Astrocyte (in vitro differentiated cells and primary cell): ENCODE data around the gene PRKCE. TPM values are rescaled to one million over a fixed set of nuclear protein-coding genes. Genes with fewer than 3 reads are reported as not detected.

Experiments
- DNase-seq: peaks from one replicate; pipeline ENCODE4 v3.0.0-alpha.2; 2010; ENCODE audit warnings: low read depth
- FAIRE-seq: peaks from 2 replicates; lab custom pipeline; 2011; peaks lifted over from hg19 to GRCh38; lab: Jason Lieb, UNC
- H2AFZ ChIP-seq: 2 replicates; pipeline ENCODE4 v1.6.0; 2012; ENCODE audit warnings: low read depth, low read length, inconsistent platforms
- H3K27ac ChIP-seq: 2 replicates; pipeline ENCODE4 v1.5.1; 2011; ENCODE audit warnings: low read depth, low read length, inconsistent platforms
- H3K27me3 ChIP-seq: 2 replicates; pipeline ENCODE4 v1.6.0; 2011; ENCODE audit warnings: low read length, inconsistent platforms; ENCODE audit not compliant: insufficient read depth
- H3K36me3 ChIP-seq: 2 replicates; pipeline ENCODE4 v1.5.1; 2011; ENCODE audit warnings: low read length, inconsistent platforms; ENCODE audit not compliant: insufficient read depth
- H3K4me1 ChIP-seq: 2 replicates; pipeline ENCODE4 v1.5.1; 2011; ENCODE audit warnings: low read length, inconsistent platforms; ENCODE audit not compliant: insufficient read depth
- H3K4me2 ChIP-seq: 2 replicates; pipeline ENCODE4 v1.6.0; 2012; ENCODE audit warnings: low read length, inconsistent platforms
- H3K4me3 ChIP-seq: 2 replicates; pipeline ENCODE4 v1.5.1; 2011; ENCODE audit warnings: low read depth, mild to moderate bottlenecking, low read length, inconsistent platforms; ENCODE audit not compliant: insufficient read depth
- H3K79me2 ChIP-seq: 2 replicates; pipeline ENCODE4 v1.6.0; 2012; ENCODE audit warnings: mild to moderate bottlenecking, low read length, inconsistent platforms; ENCODE audit not compliant: insufficient read depth
- H3K9ac ChIP-seq: 2 replicates; pipeline ENCODE4 v1.6.0; 2012; ENCODE audit warnings: mild to moderate bottlenecking, low read length, inconsistent platforms
- H3K9me3 ChIP-seq: 2 replicates; pipeline ENCODE4 v1.5.1; 2012; ENCODE audit warnings: low read depth, mild to moderate bottlenecking, low read length, inconsistent platforms; ENCODE audit not compliant: insufficient read depth
- H4K20me1 ChIP-seq: 2 replicates; pipeline ENCODE4 v1.6.0; 2012; ENCODE audit warnings: low read length, inconsistent platforms; ENCODE audit not compliant: insufficient read depth
- H3K27ac Mint-ChIP-seq: one replicate; pipeline ENCODE4 v1.8.0; 2021; ENCODE audit warnings: mild to moderate bottlenecking, mixed read lengths; ENCODE audit not compliant: unreplicated experiment
- H3K27me3 Mint-ChIP-seq: one replicate; pipeline ENCODE4 v1.8.0; 2021; ENCODE audit warnings: low read depth, mixed read lengths; ENCODE audit not compliant: unreplicated experiment
- H3K36me3 Mint-ChIP-seq: one replicate; pipeline ENCODE4 v1.8.0; 2021; ENCODE audit warnings: low read depth, mixed read lengths; ENCODE audit not compliant: unreplicated experiment
- H3K4me1 Mint-ChIP-seq: one replicate; pipeline ENCODE4 v1.8.0; 2021; ENCODE audit warnings: low read depth, mixed read lengths; ENCODE audit not compliant: unreplicated experiment
- H3K4me3 Mint-ChIP-seq: one replicate; pipeline ENCODE4 v1.8.0; 2021; ENCODE audit warnings: mild to moderate bottlenecking, moderate library complexity, mixed read lengths; ENCODE audit not compliant: unreplicated experiment
- H3K9me3 Mint-ChIP-seq: one replicate; pipeline ENCODE4 v1.8.0; 2021; ENCODE audit warnings: mild to moderate bottlenecking, mixed read lengths; ENCODE audit not compliant: unreplicated experiment
- EZH2 ChIP-seq: IDR thresholded peaks from 2 replicates; pipeline ENCODE4 v1.6.1; 2012; ENCODE audit warnings: mild to moderate bottlenecking, low read length, inconsistent platforms; ENCODE audit not compliant: insufficient read depth
- total RNA-seq: library from RNA; stranded (reverse); gene quantifications from 2 replicates; pipeline ENCODE4 v1.2.1, GENCODE V29; 2021
- TF ChIP-seq, protein P1 (sequence below): IDR thresholded peaks from 2 replicates; pipeline ENCODE4 v1.5.1; 2011; ENCODE audit warnings: low read depth, mild to moderate bottlenecking, inconsistent platforms, low read length, moderate library complexity; ENCODE audit not compliant: insufficient read depth

PRKCE gene
- total RNA-seq, 1 donor from 2014 or later, result 12.8 TPM

DNA sequence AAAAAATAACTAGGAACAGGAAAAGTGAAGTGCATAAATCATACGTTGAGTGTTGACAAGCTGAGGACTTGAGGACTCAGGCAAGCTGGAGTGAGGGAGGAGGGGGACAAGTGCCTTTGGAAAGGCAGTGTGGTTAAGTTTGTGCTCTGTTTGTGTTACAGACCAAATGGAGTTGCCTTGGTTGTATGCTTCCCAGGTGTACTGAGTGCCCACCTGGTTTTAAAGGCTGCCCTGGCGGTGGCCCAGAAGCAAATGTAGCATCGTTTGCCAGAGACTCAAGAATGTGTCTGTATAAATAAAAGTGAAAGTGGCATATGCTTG, 240.9 kb downstream of the PRKCE start:
- no peak for TF ChIP-seq EZH2
- TF ChIP-seq, protein P1, sequence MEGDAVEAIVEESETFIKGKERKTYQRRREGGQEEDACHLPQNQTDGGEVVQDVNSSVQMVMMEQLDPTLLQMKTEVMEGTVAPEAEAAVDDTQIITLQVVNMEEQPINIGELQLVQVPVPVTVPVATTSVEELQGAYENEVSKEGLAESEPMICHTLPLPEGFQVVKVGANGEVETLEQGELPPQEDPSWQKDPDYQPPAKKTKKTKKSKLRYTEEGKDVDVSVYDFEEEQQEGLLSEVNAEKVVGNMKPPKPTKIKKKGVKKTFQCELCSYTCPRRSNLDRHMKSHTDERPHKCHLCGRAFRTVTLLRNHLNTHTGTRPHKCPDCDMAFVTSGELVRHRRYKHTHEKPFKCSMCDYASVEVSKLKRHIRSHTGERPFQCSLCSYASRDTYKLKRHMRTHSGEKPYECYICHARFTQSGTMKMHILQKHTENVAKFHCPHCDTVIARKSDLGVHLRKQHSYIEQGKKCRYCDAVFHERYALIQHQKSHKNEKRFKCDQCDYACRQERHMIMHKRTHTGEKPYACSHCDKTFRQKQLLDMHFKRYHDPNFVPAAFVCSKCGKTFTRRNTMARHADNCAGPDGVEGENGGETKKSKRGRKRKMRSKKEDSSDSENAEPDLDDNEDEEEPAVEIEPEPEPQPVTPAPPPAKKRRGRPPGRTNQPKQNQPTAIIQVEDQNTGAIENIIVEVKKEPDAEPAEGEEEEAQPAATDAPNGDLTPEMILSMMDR, result no peak
- DNase-seq (no peak), FAIRE-seq (no peak)
- Mint-ChIP-seq H3K9me3 (no peaks in the 10 kb centered on the region), H3K27me3 (peaks cover 9% of the 10 kb centered on the region), H3K4me1 (no peaks in the 10 kb centered on the region), H3K4me3 (no peak overlapping the region), H3K36me3 (no peaks in the 10 kb centered on the region), H3K27ac (no peak overlapping the region)
- Histone ChIP-seq H3K4me1 (peaks cover 10% of the 10 kb centered on the region), H3K27ac (no peak overlapping the region), H3K4me2 (peak overlapping the region; percentile 44), H3K9ac (no peak overlapping the region), H3K4me3 (no peak overlapping the region), H3K9me3 (no peaks in the 10 kb centered on the region), H3K79me2 (no peaks in the 10 kb centered on the region), H4K20me1 (peaks cover 5% of the 10 kb centered on the region), H3K36me3 (no peaks in the 10 kb centered on the region), H2AFZ (no peak overlapping the region), H3K27me3 (no peaks in the 10 kb centered on the region)

DNA sequence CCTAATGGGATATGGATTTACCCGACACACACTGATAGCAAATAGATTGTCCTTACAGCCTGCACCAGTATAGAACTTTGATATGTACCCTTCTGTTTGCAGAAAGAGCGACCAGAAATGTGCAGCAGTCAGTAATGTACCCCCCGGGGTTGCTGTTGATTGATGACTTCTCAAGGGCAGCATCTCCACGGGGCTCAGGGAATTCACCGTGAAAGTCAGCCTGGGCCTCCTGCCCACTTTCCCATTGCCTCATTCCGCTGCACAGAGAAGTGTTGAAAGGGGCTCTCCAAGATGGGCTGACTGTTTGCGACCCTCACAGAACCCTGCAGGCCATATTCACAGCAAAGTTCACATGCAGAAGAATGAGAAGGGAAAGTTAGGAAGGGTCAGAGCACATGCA, 241.3 kb downstream of the PRKCE start:
- Histone ChIP-seq H4K20me1 (peaks cover 2% of the 10 kb centered on the region), H3K9me3 (no peaks in the 10 kb centered on the region), H3K27ac (no peak overlapping the region), H3K4me3 (no peak overlapping the region), H3K79me2 (no peaks in the 10 kb centered on the region), H3K27me3 (no peaks in the 10 kb centered on the region), H3K9ac (no peak overlapping the region), H3K4me2 (peak overlapping the region; percentile 44), H3K4me1 (peaks cover 10% of the 10 kb centered on the region), H2AFZ (no peak overlapping the region), H3K36me3 (no peaks in the 10 kb centered on the region)
- no peaks in the 10 kb centered on the region for H3K9me3 Mint-ChIP-seq
- H3K27ac Mint-ChIP-seq, result no peak overlapping the region
- peaks cover 1% of the 10 kb centered on the region for H3K36me3 Mint-ChIP-seq
- FAIRE-seq (no peak), DNase-seq (peak; percentile 48)
- no peaks in the 10 kb centered on the region for H3K4me1 Mint-ChIP-seq
- TF ChIP-seq, protein P1, result no peak
- TF ChIP-seq EZH2, result no peak
- no peak overlapping the region for H3K4me3 Mint-ChIP-seq
- H3K27me3 Mint-ChIP-seq, result peaks cover 9% of the 10 kb centered on the region

DNA sequence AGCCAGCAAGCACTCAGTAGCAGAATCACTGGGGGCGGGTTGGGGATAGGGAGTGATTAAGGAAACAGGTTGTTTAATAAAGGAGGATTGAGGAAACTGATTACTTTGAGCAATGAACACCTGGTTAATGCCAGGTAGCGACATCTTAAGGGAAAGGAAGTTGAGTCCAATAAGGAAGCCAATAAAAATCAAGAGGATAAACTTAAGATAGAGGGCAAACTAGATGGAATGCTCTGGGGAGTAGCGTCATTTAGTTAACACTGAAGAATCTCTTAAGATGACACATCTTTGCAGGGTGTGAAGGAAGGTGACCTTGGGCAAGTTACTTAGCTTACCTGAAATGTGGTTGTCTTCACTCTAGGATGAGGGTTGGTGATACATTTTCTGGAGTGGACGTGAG, 242.7 kb downstream of the PRKCE start:
- H3K27ac ChIP-seq, result no peak overlapping the region
- Mint-ChIP-seq H3K4me3 (no peak overlapping the region), H3K27me3 (peaks cover 9% of the 10 kb centered on the region), H3K4me1 (no peaks in the 10 kb centered on the region), H3K36me3 (peaks cover 1% of the 10 kb centered on the region), H3K27ac (no peak overlapping the region), H3K9me3 (no peaks in the 10 kb centered on the region)
- TF ChIP-seq, protein P1, result no peak
- TF ChIP-seq EZH2, result no peak
- H3K9me3 ChIP-seq, result no peaks in the 10 kb centered on the region
- no peak overlapping the region for H3K4me3 ChIP-seq
- DNase-seq (no peak), FAIRE-seq (no peak)
- no peaks in the 10 kb centered on the region for H3K79me2 ChIP-seq
- no peak overlapping the region for H2AFZ ChIP-seq
- H3K4me1 ChIP-seq, result peaks cover 10% of the 10 kb centered on the region
- no peak overlapping the region for H3K9ac ChIP-seq
- H3K36me3 ChIP-seq, result no peaks in the 10 kb centered on the region
- H4K20me1 ChIP-seq, result no peaks in the 10 kb centered on the region
- H3K4me2 ChIP-seq, result no peak overlapping the region
- no peaks in the 10 kb centered on the region for H3K27me3 ChIP-seq
